ENCODE measurements around the gene D2HGDH.
"Not testable (repeated sequence)": the region's sequence is repeated elsewhere in the genome, so short reads cannot be mapped to it uniquely, and the experiment has no call there.

D2HGDH gene

DNA sequence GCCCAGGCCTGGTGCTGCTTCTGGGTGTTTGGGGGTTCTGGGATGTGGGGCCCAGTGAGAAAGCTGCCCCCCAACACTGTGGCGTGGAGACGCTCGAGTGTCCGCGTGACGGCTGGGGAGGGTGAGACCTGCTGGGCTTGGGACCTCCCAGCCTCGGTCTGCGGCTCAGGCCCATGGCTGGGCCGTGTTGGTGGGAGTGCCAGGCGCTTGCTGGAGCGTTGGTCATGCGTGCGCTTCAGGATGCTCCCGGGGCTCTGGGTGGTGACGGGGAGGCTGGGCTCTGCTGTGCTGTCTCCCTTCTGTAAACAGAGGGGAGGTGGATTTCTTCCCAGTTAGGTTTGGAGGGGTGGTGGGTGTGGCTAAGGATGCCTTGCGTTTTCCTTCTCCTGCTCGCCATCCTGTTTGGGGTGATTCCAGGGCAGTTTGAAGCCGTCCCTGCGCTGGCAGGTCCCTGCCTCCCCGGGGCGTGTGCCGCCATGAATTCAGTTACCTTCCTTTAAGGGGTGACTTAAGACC is 42.8 kb downstream of the D2HGDH start:
- Mint-ChIP-seq H3K27me3 (no peaks in the 10 kb centered on the region), H3K27ac (no peak overlapping the region), H3K4me1 (ENCODE audit: low read depth) (peaks cover 6% of the 10 kb centered on the region), H3K9me3 (ENCODE audit: low read depth) (peaks cover 6% of the 10 kb centered on the region), H3K36me3 (no peaks in the 10 kb centered on the region), H3K4me3 (no peak overlapping the region)

- Mint-ChIP-seq H3K9me3 (ENCODE audit: low read depth) (peaks cover 6% of the 10 kb centered on the region), H3K4me3 (no peak overlapping the region), H3K27ac (no peak overlapping the region), H3K36me3 (no peaks in the 10 kb centered on the region), H3K27me3 (no peaks in the 10 kb centered on the region), H3K4me1 (ENCODE audit: low read depth) (peaks cover 1% of the 10 kb centered on the region)
These were observed 43.5 kb downstream of the D2HGDH start for GRCh38 chr2:241777686-241778627.

- Mint-ChIP-seq H3K27ac (no peak overlapping the region), H3K27me3 (no peaks in the 10 kb centered on the region), H3K4me3 (no peak overlapping the region), H3K4me1 (ENCODE audit: low read depth) (no peaks in the 10 kb centered on the region), H3K36me3 (no peaks in the 10 kb centered on the region), H3K9me3 (ENCODE audit: low read depth) (peaks cover 6% of the 10 kb centered on the region)
These were observed 46.6 kb downstream of the D2HGDH start for GRCh38 chr2:241780939-241781569.

GRCh38 chr2:241782053-241782452 is 47.6 kb downstream of the D2HGDH start:
- H3K4me3 Mint-ChIP-seq; H3K36me3 Mint-ChIP-seq; H3K4me1 Mint-ChIP-seq (ENCODE audit: low read depth); H3K9me3 Mint-ChIP-seq (ENCODE audit: low read depth); H3K27ac Mint-ChIP-seq; H3K27me3 Mint-ChIP-seq: not testable (repeated sequence)

GRCh38 chr2:241788135-241788534 is 53.7 kb downstream of the D2HGDH start:
- H3K4me1 Mint-ChIP-seq (ENCODE audit: low read depth) = peaks cover 21% of the 10 kb centered on the region
- peak overlapping the region; percentile 21 for H3K4me3 Mint-ChIP-seq
- H3K9me3 Mint-ChIP-seq (ENCODE audit: low read depth) = no peaks in the 10 kb centered on the region

GRCh38 chr2:241788572-241788971 is 54.1 kb downstream of the D2HGDH start:
- peak overlapping the region; percentile 21 for H3K4me3 Mint-ChIP-seq
- H3K27ac Mint-ChIP-seq = peak overlapping the region; percentile 72
- no peaks in the 10 kb centered on the region for H3K27me3 Mint-ChIP-seq
- no peaks in the 10 kb centered on the region for H3K36me3 Mint-ChIP-seq
- peaks cover 21% of the 10 kb centered on the region for H3K4me1 Mint-ChIP-seq (ENCODE audit: low read depth)
- no peaks in the 10 kb centered on the region for H3K9me3 Mint-ChIP-seq (ENCODE audit: low read depth)

More at GRCh38 chr2:241788135-241788534, 53.7 kb downstream of the D2HGDH start:
- Mint-ChIP-seq H3K27ac (peak overlapping the region; percentile 72), H3K27me3 (no peaks in the 10 kb centered on the region), H3K36me3 (no peaks in the 10 kb centered on the region)

DNA sequence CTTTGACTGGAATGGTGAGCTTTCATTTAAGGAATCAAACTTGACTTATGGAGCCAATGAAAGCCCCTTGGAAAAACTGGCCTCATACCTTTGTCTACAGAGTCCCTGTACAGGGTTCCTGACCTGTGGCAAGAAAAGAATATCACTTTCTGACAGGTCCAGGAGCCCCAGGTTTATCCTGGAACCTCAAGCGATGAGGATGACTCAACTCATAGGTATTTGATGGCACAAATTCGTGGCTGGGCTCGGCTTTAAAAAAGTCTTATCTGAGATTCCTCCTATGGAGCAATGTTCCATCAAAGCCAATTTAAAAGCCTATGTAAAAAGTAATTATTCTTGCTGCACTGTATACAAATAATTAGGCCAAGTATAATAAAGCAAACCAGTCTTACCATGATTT is 57.0 kb downstream of the D2HGDH start:
- H3K4me3 Mint-ChIP-seq; H3K9me3 Mint-ChIP-seq (ENCODE audit: low read depth); H3K36me3 Mint-ChIP-seq; H3K27ac Mint-ChIP-seq; H3K27me3 Mint-ChIP-seq: not testable (repeated sequence)
- peaks cover 21% of the 10 kb centered on the region for H3K4me1 Mint-ChIP-seq (ENCODE audit: low read depth)

GRCh38 chr2:241793385-241793784 is 59.0 kb downstream of the D2HGDH start:
- Mint-ChIP-seq H3K36me3 (no peaks in the 10 kb centered on the region), H3K27me3 (no peaks in the 10 kb centered on the region), H3K4me1 (ENCODE audit: low read depth) (peaks cover 11% of the 10 kb centered on the region), H3K9me3 (ENCODE audit: low read depth) (no peaks in the 10 kb centered on the region), H3K27ac (no peak overlapping the region), H3K4me3 (no peak overlapping the region)

- peaks cover 2% of the 10 kb centered on the region for H3K4me1 Mint-ChIP-seq (ENCODE audit: low read depth)
- no peaks in the 10 kb centered on the region for H3K27me3 Mint-ChIP-seq
- no peak overlapping the region for H3K4me3 Mint-ChIP-seq
- H3K9me3 Mint-ChIP-seq (ENCODE audit: low read depth) = no peaks in the 10 kb centered on the region
- no peak overlapping the region for H3K27ac Mint-ChIP-seq
- no peaks in the 10 kb centered on the region for H3K36me3 Mint-ChIP-seq
These were observed 59.9 kb downstream of the D2HGDH start for GRCh38 chr2:241794250-241794823.

DNA sequence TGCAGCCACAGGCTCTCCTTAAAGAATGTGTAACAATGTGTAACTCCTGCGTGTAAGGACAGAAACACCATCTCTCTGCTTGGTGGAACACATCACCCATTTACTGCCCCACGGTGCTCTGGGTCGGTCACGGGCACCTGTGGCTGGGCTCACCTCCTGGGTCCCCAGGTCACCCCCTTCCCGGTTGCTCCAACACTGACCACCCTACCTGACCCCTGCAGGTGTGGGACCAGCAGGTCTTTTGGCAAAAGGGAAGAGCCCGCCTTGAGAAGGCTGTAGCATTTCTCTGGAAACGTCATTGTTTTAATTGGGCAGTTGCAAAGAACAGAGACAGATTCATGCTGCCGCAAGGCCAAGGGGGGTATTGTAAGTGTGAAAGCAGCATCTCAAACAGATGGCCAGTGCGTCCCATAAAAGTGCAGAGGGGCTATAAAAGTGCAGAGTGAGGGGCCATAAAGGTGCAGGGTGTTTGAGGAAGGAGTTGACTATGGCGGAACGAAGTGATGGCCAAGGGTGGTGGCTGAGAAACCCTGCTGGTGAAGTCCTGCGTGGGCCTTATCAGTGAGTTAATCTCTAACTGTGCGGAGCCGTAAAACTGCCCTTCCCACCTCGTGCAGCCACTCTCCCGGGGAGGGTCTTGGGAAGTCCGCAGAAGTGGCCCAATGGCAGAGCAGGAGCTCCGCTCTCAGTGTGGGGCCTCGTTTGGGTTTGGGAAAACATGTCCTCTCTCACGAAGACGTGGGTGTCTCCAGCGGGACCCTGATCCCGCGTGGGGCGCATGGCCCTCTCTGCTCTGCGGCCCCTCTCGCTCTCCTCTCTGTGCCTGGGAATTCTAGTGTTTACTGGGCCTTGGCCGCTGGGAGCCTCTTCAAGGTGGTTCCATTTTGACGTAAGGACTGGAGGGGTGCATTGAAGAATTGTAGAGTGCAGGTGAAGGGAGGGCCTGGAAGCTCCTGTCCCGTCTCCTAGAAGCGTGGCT is 60.9 kb downstream of the D2HGDH start:
- Mint-ChIP-seq H3K27me3 (no peaks in the 10 kb centered on the region), H3K9me3 (ENCODE audit: low read depth) (no peaks in the 10 kb centered on the region), H3K4me1 (ENCODE audit: low read depth) (no peaks in the 10 kb centered on the region), H3K36me3 (no peaks in the 10 kb centered on the region), H3K27ac (no peak overlapping the region), H3K4me3 (no peak overlapping the region)

- Mint-ChIP-seq H3K4me1 (ENCODE audit: low read depth) (no peaks in the 10 kb centered on the region), H3K9me3 (ENCODE audit: low read depth) (no peaks in the 10 kb centered on the region), H3K27me3 (no peaks in the 10 kb centered on the region), H3K36me3 (no peaks in the 10 kb centered on the region), H3K4me3 (no peak overlapping the region), H3K27ac (no peak overlapping the region)
These were observed 61.8 kb downstream of the D2HGDH start for GRCh38 chr2:241796209-241796608.

GRCh38 chr2:241796610-241797138 is 62.2 kb downstream of the D2HGDH start:
- H3K27me3 Mint-ChIP-seq = no peaks in the 10 kb centered on the region
- H3K36me3 Mint-ChIP-seq = no peaks in the 10 kb centered on the region
- H3K9me3 Mint-ChIP-seq (ENCODE audit: low read depth) = no peaks in the 10 kb centered on the region
- H3K27ac Mint-ChIP-seq = no peak overlapping the region
- H3K4me1 Mint-ChIP-seq (ENCODE audit: low read depth) = no peaks in the 10 kb centered on the region
- no peak overlapping the region for H3K4me3 Mint-ChIP-seq

- Mint-ChIP-seq H3K4me1 (ENCODE audit: low read depth) (no peaks in the 10 kb centered on the region), H3K36me3 (no peaks in the 10 kb centered on the region), H3K4me3 (no peak overlapping the region), H3K27me3 (no peaks in the 10 kb centered on the region), H3K9me3 (ENCODE audit: low read depth) (no peaks in the 10 kb centered on the region), H3K27ac (no peak overlapping the region)
These were observed 63.1 kb downstream of the D2HGDH start for GRCh38 chr2:241797441-241798080.

Measured in activated naive CD8-positive, alpha-beta T cell (primary cell).